Ishikawa (cell line): ENCODE data around the gene TSPAN11.

Experiments used
- CEBPB ChIP-seq: IDR thresholded peaks from 2 replicates; pipeline ENCODE4 v1.6.1; 2012
- CREB1 ChIP-seq: IDR thresholded peaks from 2 replicates; pipeline ENCODE4 v1.6.1; 2012; ENCODE audit warnings: low read depth
- EGR1 ChIP-seq: IDR thresholded peaks from 2 replicates; pipeline ENCODE4 v1.6.1; 2012
- EP300 ChIP-seq: IDR thresholded peaks from 2 replicates; pipeline ENCODE4 v1.6.1; 2012; ENCODE audit warnings: borderline replicate concordance
- MAX ChIP-seq: IDR thresholded peaks from 2 replicates; pipeline ENCODE4 v1.6.1; 2012
- RAD21 ChIP-seq: IDR thresholded peaks from 2 replicates; pipeline ENCODE4 v1.6.1; 2012; ENCODE audit warnings: low read depth
- REST ChIP-seq: IDR thresholded peaks from 2 replicates; pipeline ENCODE4 v1.6.1; 2012; ENCODE audit warnings: low read depth, mild to moderate bottlenecking
- TAF1 ChIP-seq: IDR thresholded peaks from 2 replicates; pipeline ENCODE4 v1.6.1; 2012; ENCODE audit warnings: low read depth, mild to moderate bottlenecking
- TCF12 ChIP-seq: IDR thresholded peaks from 2 replicates; pipeline ENCODE4 v1.6.1; 2012; ENCODE audit warnings: low read depth
- TEAD4 ChIP-seq: IDR thresholded peaks from 2 replicates; pipeline ENCODE4 v1.6.1; 2012
- USF1 ChIP-seq: IDR thresholded peaks from 2 replicates; pipeline ENCODE4 v1.6.1; 2012
- YY1 ChIP-seq: IDR thresholded peaks from 2 replicates; pipeline ENCODE4 v1.6.1; 2012; ENCODE audit warnings: low read depth
- ZBTB7A ChIP-seq: IDR thresholded peaks from 2 replicates; pipeline ENCODE4 v1.6.1; 2012; ENCODE audit warnings: low read depth

GRCh38 chr12:31020385-31021166, 94.0 kb downstream of the TSPAN11 start:
- TF ChIP-seq RAD21, result no peak
- no peak for TF ChIP-seq TCF12
- TF ChIP-seq TAF1, result no peak
- no peak for TF ChIP-seq MAX
- TF ChIP-seq ZBTB7A, result no peak
- no peak for TF ChIP-seq EP300
- TF ChIP-seq EGR1, result no peak
- TF ChIP-seq YY1, result no peak
- TF ChIP-seq CEBPB, result no peak
- TF ChIP-seq CREB1, result no peak
- no peak for TF ChIP-seq USF1
- no peak for TF ChIP-seq REST
- no peak for TF ChIP-seq TEAD4
